Caco-2 (cell line): ENCODE results near the gene TUBA1C. TPM values are rescaled to one million over a fixed set of nuclear protein-coding genes. Genes with fewer than 3 reads are reported as not detected.
A peak's percentile ranks its signal among the peaks of the same experiment; 100 is the strongest.

Source experiments
- BruUV-seq: library from RNA; stranded (reverse); fragments of 400-500 nt; replicated peaks from 2 replicates; lab custom pipeline; 2021; lab: Mats Ljungman, UMichigan
- CTCF ChIA-PET: fragments of 300-600 bp; sonication (Branson Sonifier 250); formaldehyde crosslinking; loops from one replicate; lab custom pipeline; 2022; ENCODE audit warnings: antibody characterized with exemption; lab: Charles Lee
- POLR2A ChIA-PET: fragments of 300-600 bp; sonication (Branson Sonifier 250); formaldehyde crosslinking; loops from one replicate; lab custom pipeline; 2022; ENCODE audit warnings: antibody characterized with exemption; lab: Charles Lee
- DNase-seq, 2 experiments: peaks; one replicate each; pipeline versions ENCODE4 v3.0.0 to v3.0.0-alpha.2; 2020 to 2022
- H3K27me3 ChIP-seq: replicated peaks from 2 replicates; pipeline ENCODE4 v1.6.0; 2011; ENCODE audit warnings: low read length; ENCODE audit not compliant: control insufficient read depth, insufficient read depth
- H3K36me3 ChIP-seq: 2 replicates; pipeline ENCODE4 v1.5.1; 2011; ENCODE audit warnings: low read length; ENCODE audit not compliant: control insufficient read depth, insufficient read depth
- H3K4me1 ChIP-seq: fragments of 250-450 bp; sonication (Bioruptor Pico); 2 replicates; pipeline ENCODE4 v1.5.1; 2020; ENCODE audit warnings: mild to moderate bottlenecking
- H3K4me3 ChIP-seq: 2 replicates; pipeline ENCODE4 v1.5.1; 2011; ENCODE audit warnings: low read depth, mild to moderate bottlenecking, control low read depth, low read length
- H3K9me3 ChIP-seq: fragments of 250-450 bp; sonication (Bioruptor Pico); 2 replicates; pipeline ENCODE4 v1.5.1; 2020; ENCODE audit warnings: mild to moderate bottlenecking, moderate library complexity
- H3K27ac Mint-ChIP-seq: one replicate; pipeline ENCODE4 v1.8.0; 2022; ENCODE audit warnings: mixed read lengths; ENCODE audit not compliant: unreplicated experiment
- H3K27me3 Mint-ChIP-seq: one replicate; pipeline ENCODE4 v1.8.0; 2022; ENCODE audit warnings: mixed read lengths; ENCODE audit not compliant: insufficient read depth, unreplicated experiment
- H3K36me3 Mint-ChIP-seq: one replicate; pipeline ENCODE4 v1.8.0; 2022; ENCODE audit warnings: mild to moderate bottlenecking, mixed read lengths; ENCODE audit not compliant: insufficient read depth, unreplicated experiment
- H3K4me1 Mint-ChIP-seq: one replicate; pipeline ENCODE4 v1.8.0; 2022; ENCODE audit warnings: low read depth, mixed read lengths; ENCODE audit not compliant: unreplicated experiment
- H3K4me3 Mint-ChIP-seq: one replicate; pipeline ENCODE4 v1.8.0; 2022; ENCODE audit warnings: mild to moderate bottlenecking, moderate library complexity, mixed read lengths; ENCODE audit not compliant: unreplicated experiment
- H3K9me3 Mint-ChIP-seq: one replicate; pipeline ENCODE4 v1.8.0; 2022; ENCODE audit warnings: mixed read lengths; ENCODE audit not compliant: unreplicated experiment
- intact Hi-C: fragments of 100-400 bp; cut with micrococcal nuclease; formaldehyde crosslinking; loops from one replicate; pipeline ENCODE4 v1.10.0; 2022; ENCODE audit not compliant: unreplicated experiment
- total RNA-seq: library from RNA; stranded (reverse); gene quantifications from 2 replicates; pipeline ENCODE4 v1.2.3, GENCODE V29; 2022
- TF ChIP-seq, protein P1 (sequence below), 2 experiments: fragments of 200-600 bp in 1 of 2; IDR thresholded peaks; 1 replicate in 1 of 2; 2 replicates in 1 of 2; pipeline versions ENCODE4 v1.5.1 to v1.8.0; 2011 to 2022; ENCODE audit warnings: antibody characterized with exemption in 1 of 2, control low read depth in 1 of 2, inconsistent platforms in 1 of 2, low read depth in 1 of 2, low read length in 1 of 2, mild to moderate bottlenecking in 1 of 2, moderate library complexity in 1 of 2; ENCODE audit not compliant: insufficient read depth in 1 of 2, severe bottlenecking in 1 of 2, unreplicated experiment in 1 of 2

TUBA1C gene
- total RNA-seq, 1 experiment from 2014 or later = 638 TPM

DNA sequence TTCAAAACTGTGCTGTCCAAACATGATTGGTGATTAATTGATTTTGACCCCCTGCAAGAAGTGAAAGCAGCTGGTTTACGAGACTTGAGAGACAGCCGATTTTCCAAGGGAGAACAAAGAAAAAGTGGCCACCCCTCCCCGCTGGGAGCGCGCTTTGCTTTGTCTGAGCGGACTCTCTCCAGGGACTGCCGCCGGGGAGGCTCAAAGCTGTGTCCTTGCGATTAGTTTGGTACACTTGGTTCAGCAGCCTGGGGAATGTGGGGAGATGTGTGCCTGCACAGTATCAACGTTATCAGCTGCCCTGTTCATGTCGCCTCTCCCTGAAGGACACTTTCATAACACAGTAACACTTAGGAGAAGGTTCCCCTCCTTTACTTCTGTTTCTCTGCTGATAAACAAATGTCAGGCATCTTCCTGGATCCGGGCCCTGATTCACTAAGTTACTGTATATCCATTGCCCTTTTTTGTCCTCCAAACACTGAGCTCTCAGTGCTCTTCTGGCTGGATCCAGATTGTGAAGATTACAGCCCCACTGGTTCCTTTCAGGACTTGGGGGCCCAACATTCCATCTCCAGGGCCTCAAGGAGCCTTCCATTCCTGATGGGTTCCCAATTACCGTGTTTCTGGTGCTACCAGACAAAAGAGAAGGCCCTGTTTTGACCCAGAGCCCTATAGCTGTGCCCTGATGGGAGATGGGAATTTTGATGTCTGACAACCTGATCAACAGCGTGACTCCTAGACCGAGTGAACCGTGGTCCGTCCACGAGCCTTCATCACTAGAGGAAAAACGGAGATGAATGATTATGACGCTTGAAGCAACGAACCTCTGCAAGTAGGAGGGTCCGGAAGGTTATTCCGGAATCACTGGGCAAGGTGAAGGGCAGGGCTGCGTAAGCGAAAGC, 31.7 kb upstream of the TUBA1C start:
- TF ChIP-seq, protein P1, sequence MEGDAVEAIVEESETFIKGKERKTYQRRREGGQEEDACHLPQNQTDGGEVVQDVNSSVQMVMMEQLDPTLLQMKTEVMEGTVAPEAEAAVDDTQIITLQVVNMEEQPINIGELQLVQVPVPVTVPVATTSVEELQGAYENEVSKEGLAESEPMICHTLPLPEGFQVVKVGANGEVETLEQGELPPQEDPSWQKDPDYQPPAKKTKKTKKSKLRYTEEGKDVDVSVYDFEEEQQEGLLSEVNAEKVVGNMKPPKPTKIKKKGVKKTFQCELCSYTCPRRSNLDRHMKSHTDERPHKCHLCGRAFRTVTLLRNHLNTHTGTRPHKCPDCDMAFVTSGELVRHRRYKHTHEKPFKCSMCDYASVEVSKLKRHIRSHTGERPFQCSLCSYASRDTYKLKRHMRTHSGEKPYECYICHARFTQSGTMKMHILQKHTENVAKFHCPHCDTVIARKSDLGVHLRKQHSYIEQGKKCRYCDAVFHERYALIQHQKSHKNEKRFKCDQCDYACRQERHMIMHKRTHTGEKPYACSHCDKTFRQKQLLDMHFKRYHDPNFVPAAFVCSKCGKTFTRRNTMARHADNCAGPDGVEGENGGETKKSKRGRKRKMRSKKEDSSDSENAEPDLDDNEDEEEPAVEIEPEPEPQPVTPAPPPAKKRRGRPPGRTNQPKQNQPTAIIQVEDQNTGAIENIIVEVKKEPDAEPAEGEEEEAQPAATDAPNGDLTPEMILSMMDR (IDR thresholded peaks at IDR 0.05; ENCODE audit: insufficient read depth in 1 of 2, low read depth in 1 of 2, low read length in 1 of 2, severe bottlenecking in 1 of 2, unreplicated experiment in 1 of 2) = no peak
- Histone ChIP-seq H3K27me3 (no peaks in the 10 kb centered on the region), H3K4me1 (no peaks in the 10 kb centered on the region; the same call in 1 of the 2 replicates), H3K36me3 (no peaks in the 10 kb centered on the region), H3K9me3 (no peaks in the 10 kb centered on the region), H3K4me3 (no peak overlapping the region)
- Mint-ChIP-seq H3K27ac (peak overlapping the region; percentile 47), H3K4me3 (peak overlapping the region; percentile 82), H3K36me3 (peaks cover 7% of the 10 kb centered on the region), H3K27me3 (peaks cover 2% of the 10 kb centered on the region), H3K4me1 (peaks cover 13% of the 10 kb centered on the region), H3K9me3 (no peaks in the 10 kb centered on the region)
- intact Hi-C loops = no loop called here
- no peak for DNase-seq
- no TSS peak for BruUV-seq
- POLR2A ChIA-PET = interaction anchor here (0.6 kb wide), 2 partner anchors 38 to 52 kb away, joined by 4 to 7 read pairs; no protein-coding TSS in a partner anchor
- CTCF ChIA-PET = no interaction called here

DNA sequence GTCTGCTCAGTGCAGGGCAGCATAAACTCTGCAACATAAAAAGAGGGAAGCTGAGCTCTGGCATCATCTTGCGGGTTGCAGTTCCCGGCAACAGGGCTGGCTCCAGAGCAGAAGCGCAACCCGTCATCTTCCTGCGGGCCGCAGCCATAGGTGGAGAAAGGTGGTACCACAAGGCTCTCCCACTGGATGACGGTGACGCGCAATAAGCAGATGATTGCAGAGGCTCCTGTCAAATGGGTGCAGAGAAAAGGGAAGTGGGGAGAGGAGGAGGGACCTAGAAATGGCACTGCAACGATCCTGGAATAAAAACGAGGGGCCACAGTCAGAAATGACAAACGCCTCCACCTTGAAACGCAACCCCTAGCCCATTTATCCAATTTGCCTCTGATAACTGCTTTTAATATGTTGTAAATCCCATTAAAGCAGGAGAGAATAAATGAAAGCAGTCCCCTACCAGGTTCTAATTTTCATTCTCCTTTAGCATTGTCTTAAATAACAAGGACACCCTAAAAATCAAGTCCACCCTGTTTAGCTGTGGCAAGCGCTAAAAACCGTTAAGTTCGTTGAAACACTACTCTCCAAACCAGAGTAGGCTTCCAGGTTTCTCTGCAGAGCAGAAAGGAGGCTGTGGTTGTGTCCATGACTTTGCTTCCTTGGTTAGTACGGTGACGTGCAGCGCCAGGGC, 30.9 kb upstream of the TUBA1C start:
- CTCF ChIA-PET = interaction anchor here (0.6 kb wide), 1 partner anchor 26 kb away, joined by 4 read pairs; no protein-coding TSS in a partner anchor
- Histone ChIP-seq H3K9me3 (no peaks in the 10 kb centered on the region), H3K27me3 (no peaks in the 10 kb centered on the region), H3K4me1 (no peaks in the 10 kb centered on the region; the same call in 1 of the 2 replicates), H3K4me3 (peak overlapping the region; percentile 63; the same call in 1 of the 2 replicates), H3K36me3 (no peaks in the 10 kb centered on the region)
- intact Hi-C loops = loop anchor here (1.0 kb wide), 3 partner anchors 102 to 170 kb away; no protein-coding TSS in a partner anchor
- Mint-ChIP-seq H3K36me3 (peaks cover 7% of the 10 kb centered on the region), H3K27me3 (peaks cover 2% of the 10 kb centered on the region), H3K27ac (peak overlapping the region; percentile 84), H3K4me3 (peak overlapping the region; percentile 82), H3K9me3 (no peaks in the 10 kb centered on the region), H3K4me1 (peaks cover 13% of the 10 kb centered on the region)
- DNase-seq = no peak
- TF ChIP-seq, protein P1 (IDR thresholded peaks at IDR 0.05; ENCODE audit: insufficient read depth in 1 of 2, low read depth in 1 of 2, low read length in 1 of 2, severe bottlenecking in 1 of 2, unreplicated experiment in 1 of 2) = no peak
- no TSS peak for BruUV-seq
- POLR2A ChIA-PET = interaction anchor here (0.6 kb wide), 2 partner anchors 38 to 52 kb away, joined by 4 to 7 read pairs; no protein-coding TSS in a partner anchor

DNA sequence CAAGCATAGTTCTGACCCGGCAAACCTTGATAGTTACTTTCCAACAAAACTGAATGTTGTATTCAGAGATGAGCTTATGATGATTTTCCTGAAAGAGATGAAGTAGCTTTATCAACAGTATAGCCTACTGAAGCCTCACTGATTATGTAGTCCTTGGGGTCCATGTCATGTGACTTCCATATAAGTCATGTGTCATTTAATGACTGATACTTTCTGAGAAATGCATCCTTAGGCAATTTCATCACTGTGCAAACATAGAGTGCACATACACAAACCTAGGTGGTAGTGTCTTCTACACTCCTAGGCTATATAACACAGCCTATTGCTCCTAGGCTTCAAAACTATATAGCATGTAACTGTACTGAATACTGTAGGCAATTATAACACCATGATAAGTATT, 28.5 kb upstream of the TUBA1C start:
- Mint-ChIP-seq H3K9me3 (no peaks in the 10 kb centered on the region), H3K4me3 (no peak overlapping the region), H3K27me3 (no peaks in the 10 kb centered on the region), H3K36me3 (peaks cover 7% of the 10 kb centered on the region), H3K27ac (no peak overlapping the region), H3K4me1 (peaks cover 7% of the 10 kb centered on the region)
- TF ChIP-seq, protein P1 (IDR thresholded peaks at IDR 0.05; ENCODE audit: insufficient read depth in 1 of 2, low read depth in 1 of 2, low read length in 1 of 2, severe bottlenecking in 1 of 2, unreplicated experiment in 1 of 2) = no peak
- Histone ChIP-seq H3K9me3 (no peaks in the 10 kb centered on the region), H3K4me3 (no peak overlapping the region), H3K36me3 (no peaks in the 10 kb centered on the region), H3K27me3 (no peaks in the 10 kb centered on the region), H3K4me1 (no peaks in the 10 kb centered on the region; the same call in 1 of the 2 replicates)
- ChIA-PET POLR2A (no interaction called here), CTCF (interaction anchor here (1.6 to 2.1 kb wide), 3 partner anchors 104 to 152 kb away, joined by 4 to 14 read pairs (median 4); no protein-coding TSS in a partner anchor)
- DNase-seq = no peak
- intact Hi-C loops = no loop called here
- BruUV-seq = no TSS peak
